Measurements from ENCODE around the gene ECHS1.

Gene ECHS1

GRCh38 chr10:133351408-133352318 lies 21.5 kb downstream of the ECHS1 start:
- no peak for DNase-seq

GRCh38 chr10:133350950-133351329 lies 22.2 kb downstream of the ECHS1 start:
- in situ Hi-C loops (cut with HindIII; ENCODE audit: low pct_ligation_motif_present, low pct_unique_long_range_greater_than_20kb, low sequenced_read_pairs) = no loop called here
- DNase-seq = no peak

More at GRCh38 chr10:133351408-133352318, 21.5 kb downstream of the ECHS1 start:
- in situ Hi-C loops (cut with HindIII; ENCODE audit: low pct_ligation_motif_present, low pct_unique_long_range_greater_than_20kb, low sequenced_read_pairs) = no loop called here

- no peak for DNase-seq
- in situ Hi-C loops (cut with HindIII; ENCODE audit: low pct_ligation_motif_present, low pct_unique_long_range_greater_than_20kb, low sequenced_read_pairs) = no loop called here
These were observed 22.7 kb downstream of the ECHS1 start for GRCh38 chr10:133350283-133350949.

GRCh38 chr10:133349577-133350011 lies 23.6 kb downstream of the ECHS1 start:
- no peak for DNase-seq
- in situ Hi-C loops (cut with HindIII; ENCODE audit: low pct_ligation_motif_present, low pct_unique_long_range_greater_than_20kb, low sequenced_read_pairs) = no loop called here

GRCh38 chr10:133349160-133349568 lies 24.0 kb downstream of the ECHS1 start:
- DNase-seq = no peak

GRCh38 chr10:133347710-133348517 lies 25.2 kb downstream of the ECHS1 start:
- no peak for DNase-seq
- in situ Hi-C loops (cut with HindIII; ENCODE audit: low pct_ligation_motif_present, low pct_unique_long_range_greater_than_20kb, low sequenced_read_pairs) = no loop called here

More at GRCh38 chr10:133349160-133349568, 24.0 kb downstream of the ECHS1 start:
- in situ Hi-C loops (cut with HindIII; ENCODE audit: low pct_ligation_motif_present, low pct_unique_long_range_greater_than_20kb, low sequenced_read_pairs) = no loop called here

- DNase-seq = no peak
- in situ Hi-C loops (cut with HindIII; ENCODE audit: low pct_ligation_motif_present, low pct_unique_long_range_greater_than_20kb, low sequenced_read_pairs) = no loop called here
These were observed 26.7 kb downstream of the ECHS1 start for GRCh38 chr10:133346413-133346812.

GRCh38 chr10:133344236-133344635 lies 28.9 kb downstream of the ECHS1 start:
- in situ Hi-C loops (cut with HindIII; ENCODE audit: low pct_ligation_motif_present, low pct_unique_long_range_greater_than_20kb, low sequenced_read_pairs) = no loop called here
- DNase-seq = no peak

- no peak for DNase-seq
- in situ Hi-C loops (cut with HindIII; ENCODE audit: low pct_ligation_motif_present, low pct_unique_long_range_greater_than_20kb, low sequenced_read_pairs) = no loop called here
These were observed 29.6 kb downstream of the ECHS1 start for GRCh38 chr10:133343558-133343957.

- DNase-seq = no peak
- in situ Hi-C loops (cut with HindIII; ENCODE audit: low pct_ligation_motif_present, low pct_unique_long_range_greater_than_20kb, low sequenced_read_pairs) = no loop called here
These were observed 30.2 kb downstream of the ECHS1 start for GRCh38 chr10:133342942-133343341.

- in situ Hi-C loops (cut with HindIII; ENCODE audit: low pct_ligation_motif_present, low pct_unique_long_range_greater_than_20kb, low sequenced_read_pairs) = no loop called here
These were observed 31.2 kb downstream of the ECHS1 start for GRCh38 chr10:133341983-133342382.

GRCh38 chr10:133339708-133340380 lies 33.3 kb downstream of the ECHS1 start:
- no peak for DNase-seq
- in situ Hi-C loops (cut with HindIII; ENCODE audit: low pct_ligation_motif_present, low pct_unique_long_range_greater_than_20kb, low sequenced_read_pairs) = no loop called here

More at GRCh38 chr10:133341983-133342382, 31.2 kb downstream of the ECHS1 start:
- no peak for DNase-seq

GRCh38 chr10:133338080-133339071 lies 34.8 kb downstream of the ECHS1 start:
- in situ Hi-C loops (cut with HindIII; ENCODE audit: low pct_ligation_motif_present, low pct_unique_long_range_greater_than_20kb, low sequenced_read_pairs) = no loop called here
- DNase-seq = no peak

- DNase-seq = no peak
- in situ Hi-C loops (cut with HindIII; ENCODE audit: low pct_ligation_motif_present, low pct_unique_long_range_greater_than_20kb, low sequenced_read_pairs) = no loop called here
These were observed 35.8 kb downstream of the ECHS1 start for GRCh38 chr10:133337370-133337725.

- DNase-seq = no peak
- in situ Hi-C loops (cut with HindIII; ENCODE audit: low pct_ligation_motif_present, low pct_unique_long_range_greater_than_20kb, low sequenced_read_pairs) = no loop called here
These were observed 36.4 kb downstream of the ECHS1 start, which contains the start of gene CALY for GRCh38 chr10:133336577-133337369. Gene CALY, minus strand, starts transcription at chr10:133336896. Its CDS starts 7,907 bp downstream, at chr10:133328989.

- in situ Hi-C loops (cut with HindIII; ENCODE audit: low pct_ligation_motif_present, low pct_unique_long_range_greater_than_20kb, low sequenced_read_pairs) = no loop called here
- no peak for DNase-seq
These were observed 37.0 kb downstream of the ECHS1 start for GRCh38 chr10:133336118-133336576.
